ENCODE results near the gene NEIL1.
"Not testable (repeated sequence)": the region's sequence is repeated elsewhere in the genome, so short reads cannot be mapped to it uniquely, and the experiment has no call there.

NEIL1 gene

DNA sequence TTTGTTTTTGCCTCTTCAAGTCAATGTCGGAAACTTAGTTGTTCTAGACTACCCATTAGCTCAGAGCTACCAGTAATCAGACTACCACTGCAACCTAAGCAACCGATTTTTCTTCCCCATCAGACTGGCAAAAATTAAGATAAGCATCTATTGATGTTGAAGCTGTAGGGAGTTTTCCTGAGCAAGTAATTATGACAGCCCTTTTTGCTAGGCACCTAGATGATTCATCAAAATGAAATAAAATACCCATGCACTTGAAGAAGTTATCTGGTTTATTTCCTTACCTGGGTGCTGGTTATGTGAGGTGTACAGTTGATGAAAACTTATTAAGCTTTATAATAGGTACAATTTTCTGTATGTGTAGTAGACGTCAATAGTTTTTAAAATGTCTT, 11.5 kb upstream of the NEIL1 start:
- no peak for DNase-seq

DNA sequence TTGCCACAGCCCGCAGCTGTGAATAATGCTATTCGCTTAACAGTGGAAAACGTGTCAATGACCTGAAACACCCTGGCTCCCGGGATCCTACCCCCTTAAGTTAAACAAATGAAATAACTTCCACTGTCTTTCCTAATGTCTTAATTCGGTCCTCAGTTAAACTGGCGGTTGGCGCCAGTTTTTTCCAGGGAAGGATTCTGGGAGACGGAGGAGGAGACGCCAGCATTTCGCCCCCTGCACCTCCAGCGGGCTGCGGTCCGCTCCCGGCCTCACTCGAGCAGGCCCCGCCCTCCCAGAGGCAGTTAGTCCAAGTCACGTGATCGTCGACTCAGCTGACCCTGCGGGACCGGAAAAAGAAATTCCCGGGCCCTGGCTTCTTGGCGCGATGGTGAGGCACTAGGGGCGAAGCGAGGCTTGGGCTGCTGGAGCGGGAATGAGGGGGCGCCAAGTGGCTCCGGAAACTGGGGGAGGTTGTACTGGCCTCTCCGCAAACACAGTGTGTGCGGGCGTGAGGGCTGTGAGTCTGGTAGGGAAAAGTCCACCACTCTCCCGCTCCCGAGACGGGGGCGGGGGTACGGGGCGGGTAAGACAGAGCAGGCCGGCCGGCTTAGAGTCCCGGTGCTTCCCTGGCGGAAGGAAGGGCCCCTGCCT, 11.0 kb upstream of the NEIL1 start, which contains the start of gene COMMD4:
Gene COMMD4 (plus strand): TSS at position 359 of the 651 bp plus-strand sequence. CDS start 27 bp downstream, at position 386.
- DNase-seq, result peak; percentile 90

DNA sequence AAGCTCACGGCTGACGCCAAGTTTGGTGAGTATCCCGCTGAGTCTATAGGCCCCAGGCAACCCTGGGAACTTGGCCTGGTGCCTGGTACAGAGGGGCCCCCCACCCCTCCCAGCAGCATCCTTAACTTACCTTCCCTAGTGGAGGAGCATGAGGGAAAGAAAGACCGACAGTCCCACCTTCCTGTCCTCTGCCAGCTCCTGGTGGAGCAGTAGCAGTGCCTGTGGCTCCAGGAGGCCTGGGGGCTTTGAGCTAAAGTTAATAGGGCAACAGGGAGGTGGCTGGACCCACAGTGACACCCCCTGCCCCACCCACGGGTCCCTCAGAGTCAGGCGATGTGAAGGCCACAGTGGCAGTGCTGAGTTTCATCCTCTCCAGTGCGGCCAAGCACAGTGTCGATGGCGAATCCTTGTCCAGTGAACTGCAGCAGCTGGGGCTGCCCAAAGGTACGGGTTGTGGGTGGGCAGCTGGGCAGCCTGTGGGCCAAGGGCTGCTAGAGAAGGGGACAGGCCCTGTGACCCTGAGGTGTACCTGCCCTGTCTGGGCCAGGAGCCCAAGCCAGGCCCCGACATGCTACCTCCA, 8.1 kb upstream of the NEIL1 start:
- no peak for DNase-seq

DNA sequence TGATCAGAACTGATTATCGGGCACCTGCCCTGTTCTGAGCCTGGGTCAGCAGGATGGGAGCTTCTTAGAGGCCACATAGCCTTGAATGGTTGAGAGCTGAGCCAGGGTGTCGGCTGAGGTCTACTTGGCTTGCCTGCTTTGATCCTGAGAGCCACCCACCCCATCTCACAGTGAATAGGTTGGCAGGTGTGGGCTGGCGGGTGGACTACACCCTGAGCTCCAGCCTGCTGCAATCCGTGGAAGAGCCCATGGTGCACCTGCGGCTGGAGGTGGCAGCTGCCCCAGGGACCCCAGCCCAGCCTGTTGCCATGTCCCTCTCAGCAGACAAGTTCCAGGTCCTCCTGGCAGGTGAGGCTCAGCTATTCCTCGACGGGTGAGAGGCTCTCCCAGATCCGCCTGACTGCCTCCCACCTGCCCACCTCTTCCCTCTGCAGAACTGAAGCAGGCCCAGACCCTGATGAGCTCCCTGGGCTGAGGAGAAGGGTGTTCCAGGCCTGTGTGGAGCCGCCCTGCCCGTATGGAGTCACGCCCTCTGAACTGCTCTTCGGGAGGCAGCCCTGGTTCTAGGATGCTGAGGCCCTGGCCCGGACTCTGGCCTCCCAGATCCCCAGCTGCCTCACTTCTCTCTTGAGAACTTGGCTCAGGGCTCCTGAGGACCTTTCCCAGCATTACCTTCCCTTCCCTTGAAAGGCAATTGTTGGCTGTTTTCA, 7.2 kb upstream of the NEIL1 start:
- DNase-seq, result no peak

DNA sequence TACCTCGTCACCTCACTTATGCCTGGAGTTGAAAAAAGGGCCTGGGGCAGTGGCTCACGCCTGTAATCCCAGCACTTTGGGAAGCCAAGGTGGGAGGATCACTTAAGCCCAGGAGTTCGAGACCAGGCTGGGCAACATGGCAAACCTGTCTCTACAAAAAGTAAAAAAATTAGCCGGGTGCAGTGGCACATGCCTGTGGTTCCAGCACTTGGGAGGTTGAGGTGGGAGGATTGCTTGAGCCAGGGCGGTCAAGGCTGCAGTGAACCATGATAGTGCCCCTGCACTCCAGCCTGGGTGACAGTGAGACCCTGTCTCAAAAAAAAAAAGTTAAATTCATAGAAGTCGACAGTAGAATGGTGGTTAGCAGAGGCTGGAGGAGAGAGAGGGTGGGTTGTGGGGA, 4.6 kb upstream of the NEIL1 start:
- DNase-seq, result no peak

DNA sequence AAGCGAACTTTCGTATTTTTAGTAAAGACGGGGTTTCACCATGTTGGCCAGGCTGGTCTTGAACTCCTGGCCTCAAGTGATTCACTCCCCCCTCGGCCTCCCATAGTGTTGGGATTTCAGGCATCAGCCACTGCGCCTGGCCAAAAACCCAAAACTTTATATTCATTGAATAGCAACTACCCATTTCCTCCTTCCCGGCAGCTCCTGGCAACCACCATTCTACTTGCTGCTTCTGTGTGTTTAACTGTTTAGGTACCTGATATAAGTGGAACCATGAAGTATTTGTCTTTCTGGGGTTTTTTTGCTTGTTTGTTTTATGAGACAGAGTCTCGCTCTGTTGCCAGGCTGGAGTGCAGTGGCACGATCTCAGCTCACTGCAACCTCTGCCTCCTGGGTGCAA, 2.9 kb upstream of the NEIL1 start:
- peak; percentile 7 for DNase-seq

DNA sequence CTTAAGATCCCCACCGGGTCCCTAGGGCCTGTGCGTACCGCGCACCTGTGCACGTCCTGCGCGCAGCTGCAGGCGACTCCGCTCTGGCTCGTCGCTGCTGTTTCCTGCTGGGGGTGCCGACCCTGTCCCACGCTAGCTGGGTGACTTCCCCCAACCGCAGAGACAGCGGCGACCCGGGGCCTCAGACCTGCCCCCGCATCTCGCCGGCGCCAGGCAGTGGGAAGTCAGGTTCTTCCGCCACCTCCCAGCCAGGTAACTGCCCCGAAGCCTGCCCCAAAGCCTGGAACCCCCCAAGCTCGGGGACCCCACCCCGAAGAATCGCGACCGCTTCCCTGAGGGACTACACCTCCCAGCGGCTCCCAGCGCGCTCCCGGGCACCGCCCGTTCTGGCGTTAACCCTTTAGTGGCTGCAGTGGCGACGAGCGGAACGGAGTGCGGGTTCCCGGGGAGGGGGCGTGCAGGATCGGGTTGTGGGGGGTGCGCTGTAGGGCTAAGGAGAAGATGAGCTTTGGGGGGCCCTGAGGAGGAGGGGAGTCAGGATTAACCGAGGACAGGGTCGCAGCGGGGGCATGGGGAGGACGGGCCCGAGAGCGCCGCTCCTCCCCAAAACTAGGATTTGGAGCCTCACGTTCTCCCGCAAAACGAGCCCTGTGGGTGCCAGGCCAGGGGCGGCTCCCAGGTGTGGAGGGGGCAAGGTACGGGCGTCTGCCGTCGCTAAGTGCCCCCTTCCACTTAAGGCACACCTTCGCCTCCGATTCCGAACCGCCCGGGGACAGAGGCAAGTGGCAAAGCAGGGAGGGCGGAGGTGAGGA, 589 bp downstream of the NEIL1 start:
- DNase-seq, result no peak

DNA sequence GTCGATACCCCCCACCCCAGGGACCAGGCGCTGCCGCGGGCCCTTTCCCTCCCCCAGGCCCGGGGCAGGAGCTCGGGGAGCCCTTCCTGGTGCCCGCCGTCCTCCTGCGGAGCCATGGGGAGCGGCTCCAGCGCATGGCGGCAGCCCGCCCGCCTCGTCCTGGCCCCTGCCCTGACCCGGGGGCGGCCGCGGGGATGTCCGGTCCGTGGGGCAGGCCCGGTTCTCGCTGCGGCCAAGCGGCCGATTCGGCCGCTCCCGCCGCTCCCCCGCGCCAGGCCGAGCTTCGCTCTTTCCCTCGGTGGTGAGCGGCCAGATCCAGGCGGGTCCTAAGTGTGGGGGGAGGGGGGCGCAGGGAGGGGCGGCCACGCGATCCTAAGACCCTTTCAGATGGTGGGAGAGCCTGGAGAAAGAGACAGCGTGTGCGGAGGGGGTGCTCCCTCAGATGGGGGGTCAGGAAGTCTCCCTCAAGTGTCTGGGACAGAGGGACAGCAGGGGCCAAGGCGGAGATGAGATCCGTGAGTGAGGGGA, 1.3 kb downstream of the NEIL1 start:
- DNase-seq, result no peak

DNA sequence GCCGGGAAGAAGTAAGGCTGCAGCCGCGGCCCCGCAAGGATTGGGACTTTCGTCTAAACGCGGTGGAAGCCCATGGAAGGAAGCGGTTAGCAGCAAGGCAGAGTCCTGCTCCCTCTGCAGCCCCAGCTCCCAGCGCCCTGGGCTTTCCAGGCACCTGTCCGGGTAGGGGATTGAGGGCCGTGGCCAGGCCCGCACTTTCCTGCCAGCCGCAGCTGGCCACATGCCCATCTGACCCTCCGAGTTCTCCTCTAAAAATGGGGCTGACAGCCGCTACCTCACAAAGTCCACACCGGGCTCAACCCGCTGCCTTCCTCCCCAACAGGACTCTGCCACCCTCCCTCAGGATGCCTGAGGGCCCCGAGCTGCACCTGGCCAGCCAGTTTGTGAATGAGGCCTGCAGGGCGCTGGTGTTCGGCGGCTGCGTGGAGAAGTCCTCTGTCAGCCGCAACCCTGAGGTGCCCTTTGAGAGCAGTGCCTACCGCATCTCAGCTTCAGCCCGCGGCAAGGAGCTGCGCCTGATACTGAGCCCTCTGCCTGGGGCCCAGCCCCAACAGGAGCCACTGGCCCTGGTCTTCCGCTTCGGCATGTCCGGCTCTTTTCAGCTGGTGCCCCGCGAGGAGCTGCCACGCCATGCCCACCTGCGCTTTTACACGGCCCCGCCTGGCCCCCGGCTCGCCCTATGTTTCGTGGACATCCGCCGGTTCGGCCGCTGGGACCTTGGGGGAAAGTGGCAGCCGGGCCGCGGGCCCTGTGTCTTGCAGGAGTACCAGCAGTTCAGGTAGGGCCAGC, 1.9 kb downstream of the NEIL1 start:
- DNase-seq, result no peak

DNA sequence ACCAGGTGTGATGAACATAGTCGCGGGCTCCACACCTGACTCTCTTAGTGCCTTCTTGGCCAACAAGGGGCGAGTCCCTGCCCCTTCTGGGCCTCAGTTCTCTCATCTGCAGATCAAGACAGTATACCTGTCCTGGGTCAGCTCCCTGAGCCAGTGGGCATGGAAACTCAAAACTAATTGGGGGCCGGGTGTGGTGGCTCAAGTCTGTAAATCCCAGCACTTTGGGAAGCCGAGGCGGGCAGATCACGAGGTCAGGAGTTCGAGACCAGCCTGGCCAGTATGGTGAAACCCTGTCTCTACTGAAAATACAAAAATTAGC, 2.5 kb downstream of the NEIL1 start:
- DNase-seq, result not testable (repeated sequence)

DNA sequence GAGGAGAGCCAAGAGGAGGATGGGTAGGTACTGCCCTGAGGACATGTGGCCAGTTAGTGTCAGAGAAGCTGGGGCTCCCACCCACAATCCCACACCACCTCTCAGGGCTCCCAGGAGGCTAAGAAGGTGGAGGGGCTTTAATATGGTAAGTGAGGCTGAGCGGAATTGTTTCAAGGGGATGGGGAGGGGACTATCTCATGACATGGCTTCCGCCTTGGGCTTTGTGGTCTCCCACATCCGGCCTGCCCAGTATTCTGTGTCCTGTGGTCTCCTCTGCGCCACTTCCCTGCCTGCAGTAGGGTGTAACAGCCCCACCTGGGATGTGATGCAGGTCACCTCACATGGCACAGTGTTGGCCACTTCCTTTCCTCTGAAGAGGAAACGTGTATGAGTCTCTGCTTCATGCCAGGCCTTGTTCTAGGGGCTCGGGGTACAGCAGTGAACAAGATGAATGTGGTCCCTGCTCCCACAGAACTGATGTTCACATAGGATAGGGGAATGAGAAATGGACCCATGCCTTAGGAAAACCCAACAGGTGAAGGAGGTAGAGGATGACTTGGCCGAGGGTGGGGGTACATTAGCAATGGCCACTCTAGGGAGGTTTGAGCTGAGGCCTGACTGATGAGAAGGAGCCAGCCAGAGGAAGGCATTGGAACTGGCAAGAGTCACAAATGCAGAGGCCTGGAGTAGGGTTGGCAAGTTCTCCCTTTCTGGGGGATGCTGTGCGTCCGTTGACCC, 3.2 kb downstream of the NEIL1 start:
- no peak for DNase-seq

DNA sequence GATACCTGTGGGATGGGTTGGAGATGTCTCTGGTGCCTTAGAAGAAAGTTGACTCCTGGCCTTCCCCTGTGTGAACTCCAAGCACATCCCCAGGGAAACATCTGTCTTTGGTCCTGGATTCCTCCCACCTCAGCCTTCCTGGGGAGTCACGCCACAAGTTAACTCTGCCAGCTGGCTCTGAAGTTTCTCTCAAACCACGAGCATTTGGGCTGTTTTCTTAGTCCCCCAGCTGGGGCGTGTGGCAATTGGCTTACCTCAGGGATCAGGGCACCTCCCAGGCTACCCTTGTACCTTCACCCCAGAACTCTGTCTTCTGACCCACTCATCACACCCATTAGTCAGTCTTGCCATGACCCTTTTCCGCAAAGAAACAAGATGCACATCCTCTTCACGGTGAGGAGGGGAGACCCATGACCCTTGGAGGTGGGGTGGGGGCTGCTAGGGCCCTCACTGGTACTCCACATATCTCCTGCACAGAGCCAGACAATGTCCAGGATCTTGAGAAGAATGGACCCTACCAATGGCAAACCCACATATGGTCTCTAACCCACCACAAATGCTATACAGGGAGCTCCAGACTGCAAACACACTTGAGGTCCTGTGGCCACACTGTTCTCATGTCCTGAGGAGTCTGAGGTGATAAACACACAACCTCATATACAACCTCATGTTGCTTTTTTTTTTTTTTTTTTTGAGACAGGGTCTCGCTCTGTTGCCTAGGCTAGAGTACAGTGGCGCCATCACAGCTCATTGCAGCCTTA, 3.9 kb downstream of the NEIL1 start:
- DNase-seq, result no peak

DNA sequence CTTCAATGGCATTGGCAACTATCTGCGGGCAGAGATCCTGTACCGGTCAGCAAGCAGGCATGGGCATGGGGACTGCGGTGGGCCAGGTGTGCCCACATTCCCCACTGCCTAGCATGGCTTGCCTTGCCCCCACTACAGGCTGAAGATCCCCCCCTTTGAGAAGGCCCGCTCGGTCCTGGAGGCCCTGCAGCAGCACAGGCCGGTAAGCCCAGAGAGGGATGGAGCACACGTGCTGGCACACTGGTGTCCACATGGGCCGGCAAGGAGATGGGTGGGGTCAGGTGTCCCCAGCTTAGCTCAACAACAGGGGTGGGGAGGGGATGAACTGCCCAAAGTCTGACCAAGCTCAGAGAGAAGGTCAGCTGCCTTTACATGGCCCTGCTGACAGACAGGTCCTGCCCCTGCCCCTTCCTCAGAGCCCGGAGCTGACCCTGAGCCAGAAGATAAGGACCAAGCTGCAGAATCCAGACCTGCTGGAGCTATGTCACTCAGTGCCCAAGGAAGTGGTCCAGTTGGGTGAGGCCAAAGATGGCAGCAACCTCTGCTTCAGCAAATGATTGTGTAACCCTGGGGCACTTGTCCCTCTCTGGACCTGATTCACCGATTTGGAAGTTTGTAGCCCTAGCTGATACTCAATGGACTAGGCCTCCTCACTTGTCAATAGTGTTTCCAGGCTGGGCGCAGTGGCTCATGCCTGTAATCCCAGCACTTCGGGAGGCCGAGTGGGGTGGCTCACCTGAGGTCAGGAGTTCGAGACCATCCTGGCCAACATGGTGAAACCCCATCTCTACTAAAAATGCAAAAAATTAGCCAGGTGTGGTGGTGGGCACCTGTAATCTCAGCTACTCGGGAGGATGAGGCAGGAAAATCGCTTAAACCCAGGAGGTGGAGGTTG, 5.6 kb downstream of the NEIL1 start:
- DNase-seq, result no peak

DNA sequence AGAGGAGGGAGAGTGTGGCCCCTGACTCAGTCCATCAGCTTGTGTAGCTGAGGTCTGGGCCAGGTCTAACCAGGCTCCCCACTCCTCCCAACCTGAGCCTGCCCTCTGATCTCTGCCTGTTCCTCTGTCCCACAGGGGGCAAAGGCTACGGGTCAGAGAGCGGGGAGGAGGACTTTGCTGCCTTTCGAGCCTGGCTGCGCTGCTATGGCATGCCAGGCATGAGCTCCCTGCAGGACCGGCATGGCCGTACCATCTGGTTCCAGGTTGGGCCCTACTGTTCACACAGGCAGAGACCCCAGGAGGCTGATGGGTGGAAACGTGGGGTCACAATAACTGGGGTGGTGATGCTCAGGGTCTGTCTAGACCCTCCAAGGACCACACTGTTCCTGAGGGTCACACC, 6.8 kb downstream of the NEIL1 start:
- no peak for DNase-seq

DNA sequence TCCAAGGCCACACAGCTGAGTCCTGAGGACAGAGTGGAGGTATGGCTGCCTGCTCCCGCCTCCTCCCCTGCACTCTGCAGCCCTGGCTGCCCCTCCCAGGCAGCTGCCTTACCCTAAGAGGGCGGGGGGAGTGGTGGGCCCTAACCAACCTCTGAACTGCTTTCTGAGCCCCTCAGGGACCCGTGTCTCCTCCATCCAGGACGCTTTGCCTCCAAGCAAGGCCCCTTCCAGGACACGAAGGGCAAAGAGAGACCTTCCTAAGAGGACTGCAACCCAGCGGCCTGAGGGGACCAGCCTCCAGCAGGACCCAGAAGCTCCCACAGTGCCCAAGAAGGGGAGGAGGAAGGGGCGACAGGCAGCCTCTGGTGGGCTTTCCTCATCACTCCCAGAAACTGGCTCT, 7.6 kb downstream of the NEIL1 start:
- no peak for DNase-seq

DNA sequence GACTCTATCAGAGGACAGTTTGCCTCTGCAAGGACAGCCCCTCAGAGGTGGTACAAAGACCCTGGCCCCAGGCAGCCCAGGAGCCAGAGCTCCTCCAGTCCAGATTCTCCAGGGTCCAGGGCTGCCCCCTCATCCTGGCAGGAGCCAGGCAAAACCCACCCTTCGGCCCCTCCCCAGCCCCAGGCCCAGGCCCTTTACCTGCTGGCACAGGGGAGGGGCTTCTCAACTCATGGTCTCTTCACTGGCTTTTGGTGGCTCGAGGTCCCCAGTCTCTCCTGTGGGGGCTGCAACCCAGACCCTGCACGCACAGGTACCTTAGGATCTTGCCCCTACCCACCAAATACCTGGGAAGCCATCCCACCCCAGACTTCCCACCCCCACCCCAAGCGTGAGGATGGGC, 8.5 kb downstream of the NEIL1 start:
- DNase-seq, result no peak

DNA sequence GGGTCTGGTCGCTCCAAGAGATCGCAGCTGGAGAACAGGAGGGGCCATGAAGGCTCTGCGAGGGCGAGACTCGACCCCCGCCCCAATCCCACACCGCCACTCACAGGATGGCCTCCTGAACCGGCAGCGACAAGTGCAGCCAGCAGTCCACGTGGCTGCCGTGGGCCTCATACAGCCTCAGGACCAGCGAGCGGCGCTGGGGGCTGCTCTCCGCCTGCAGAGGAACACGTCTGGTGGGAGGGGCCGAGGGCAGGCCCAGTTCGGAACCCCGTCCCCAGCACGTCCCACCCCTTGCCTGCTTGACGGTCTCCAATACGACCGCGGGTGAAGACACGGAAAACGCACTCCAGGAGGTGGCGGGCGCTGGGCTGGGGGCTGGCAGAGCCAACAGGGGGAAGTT, 9.2 kb downstream of the NEIL1 start:
- DNase-seq, result no peak

DNA sequence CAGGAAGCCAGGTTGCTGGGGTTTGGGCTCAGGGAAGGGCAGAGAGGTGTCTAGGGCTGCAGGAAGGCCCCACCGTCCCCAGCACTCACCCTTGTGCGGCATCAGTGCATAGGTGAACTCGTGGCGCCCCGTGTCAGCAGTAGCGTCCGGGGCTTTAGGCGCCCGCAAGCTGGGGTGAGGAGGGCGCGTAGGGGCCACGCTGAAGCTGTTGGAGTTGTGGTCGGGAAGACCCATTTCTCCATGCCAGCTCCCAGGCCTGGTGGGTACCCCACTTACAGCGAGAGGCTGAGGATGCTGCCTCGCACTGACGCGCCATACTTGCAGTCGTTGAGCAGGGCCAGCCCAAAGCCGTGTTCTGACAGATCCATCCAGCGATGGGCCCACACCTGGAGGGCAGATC, 9.7 kb downstream of the NEIL1 start:
- DNase-seq, result no peak

DNA sequence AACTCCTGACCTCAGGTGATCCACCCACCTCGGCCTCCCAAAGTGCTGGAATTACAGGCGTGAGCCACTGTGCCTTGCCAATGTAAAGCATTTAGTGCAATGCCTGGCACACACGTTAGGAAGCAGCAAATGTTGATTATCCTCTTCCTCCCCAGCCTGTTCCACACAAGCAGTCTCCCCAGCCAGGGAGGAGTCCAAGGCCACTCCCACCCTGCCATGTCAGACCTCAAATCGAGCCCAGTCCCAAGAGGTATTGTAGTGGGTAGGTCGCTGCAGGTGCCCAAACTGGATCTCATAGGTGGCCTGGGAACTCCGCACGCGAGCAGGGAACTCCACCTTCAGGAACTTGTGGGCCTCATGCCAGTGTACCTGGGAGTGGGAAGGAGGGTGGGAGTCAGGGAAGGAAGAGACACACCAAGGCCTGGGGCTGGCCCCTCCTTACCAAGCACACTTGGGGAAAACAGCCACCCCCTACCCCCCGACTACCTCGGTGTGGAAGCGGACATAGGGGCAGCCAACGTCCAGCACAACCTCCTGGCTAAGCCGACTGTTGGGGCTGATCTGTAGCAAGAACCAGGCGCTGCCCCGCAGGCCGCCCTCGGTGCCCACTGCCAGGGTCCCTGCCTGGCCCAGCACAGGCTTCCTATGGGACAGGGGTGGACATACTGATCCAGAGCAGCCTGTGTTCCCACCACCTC, 11.3 kb downstream of the NEIL1 start:
- no peak for DNase-seq
